ENCODE measurements around the gene KCNG4.
"Not testable (repeated sequence)": the region's sequence is repeated elsewhere in the genome, so short reads cannot be mapped to it uniquely, and the experiment has no call there.

Gene KCNG4

GRCh38 chr16:84216144-84216543 is 23.7 kb downstream of the KCNG4 start:
- H3K27me3 ChIP-seq (ENCODE audit: control insufficient read depth, insufficient read depth, low read length); H3K4me3 ChIP-seq (ENCODE audit: low read length); H3K9me3 ChIP-seq (ENCODE audit: control insufficient read depth, low read depth, low read length); H3K4me1 ChIP-seq (ENCODE audit: control insufficient read depth, low read depth, low read length); H3K36me3 ChIP-seq (ENCODE audit: control insufficient read depth, low read depth, low read length); H3K9ac ChIP-seq (ENCODE audit: low read length); H3K27ac ChIP-seq (ENCODE audit: low read length): not testable (repeated sequence)

GRCh38 chr16:84215531-84215930 is 24.3 kb downstream of the KCNG4 start:
- no peak overlapping the region for H3K9ac ChIP-seq (ENCODE audit: low read length)
- H3K4me3 ChIP-seq (ENCODE audit: low read length), result no peak overlapping the region
- H3K9me3 ChIP-seq (ENCODE audit: control insufficient read depth, low read depth, low read length), result no peaks in the 10 kb centered on the region
- peaks cover 4% of the 10 kb centered on the region for H3K4me1 ChIP-seq (ENCODE audit: control insufficient read depth, low read depth, low read length)
- H3K27ac ChIP-seq (ENCODE audit: low read length), result no peak overlapping the region
- no peaks in the 10 kb centered on the region for H3K27me3 ChIP-seq (ENCODE audit: control insufficient read depth, insufficient read depth, low read length)
- H3K36me3 ChIP-seq (ENCODE audit: control insufficient read depth, low read depth, low read length), result no peaks in the 10 kb centered on the region

GRCh38 chr16:84214451-84215066 is 25.3 kb downstream of the KCNG4 start:
- Histone ChIP-seq H3K4me3 (ENCODE audit: low read length) (no peak overlapping the region), H3K4me1 (ENCODE audit: control insufficient read depth, low read depth, low read length) (peaks cover 4% of the 10 kb centered on the region), H3K27ac (ENCODE audit: low read length) (no peak overlapping the region), H3K36me3 (ENCODE audit: control insufficient read depth, low read depth, low read length) (no peaks in the 10 kb centered on the region), H3K9ac (ENCODE audit: low read length) (no peak overlapping the region), H3K27me3 (ENCODE audit: control insufficient read depth, insufficient read depth, low read length) (no peaks in the 10 kb centered on the region), H3K9me3 (ENCODE audit: control insufficient read depth, low read depth, low read length) (no peaks in the 10 kb centered on the region)

- no peak overlapping the region for H3K27ac ChIP-seq (ENCODE audit: low read length)
- no peaks in the 10 kb centered on the region for H3K36me3 ChIP-seq (ENCODE audit: control insufficient read depth, low read depth, low read length)
- no peaks in the 10 kb centered on the region for H3K27me3 ChIP-seq (ENCODE audit: control insufficient read depth, insufficient read depth, low read length)
- H3K9ac ChIP-seq (ENCODE audit: low read length), result no peak overlapping the region
- no peaks in the 10 kb centered on the region for H3K4me1 ChIP-seq (ENCODE audit: control insufficient read depth, low read depth, low read length)
- H3K4me3 ChIP-seq (ENCODE audit: low read length), result no peak overlapping the region
- H3K9me3 ChIP-seq (ENCODE audit: control insufficient read depth, low read depth, low read length), result no peaks in the 10 kb centered on the region
Observed at GRCh38 chr16:84212631-84213030, 27.2 kb downstream of the KCNG4 start.

GRCh38 chr16:84212154-84212553 is 27.7 kb downstream of the KCNG4 start:
- H3K9me3 ChIP-seq (ENCODE audit: control insufficient read depth, low read depth, low read length), result no peaks in the 10 kb centered on the region
- no peak overlapping the region for H3K27ac ChIP-seq (ENCODE audit: low read length)
- no peak overlapping the region for H3K9ac ChIP-seq (ENCODE audit: low read length)
- H3K4me1 ChIP-seq (ENCODE audit: control insufficient read depth, low read depth, low read length), result no peaks in the 10 kb centered on the region
- H3K27me3 ChIP-seq (ENCODE audit: control insufficient read depth, insufficient read depth, low read length), result no peaks in the 10 kb centered on the region
- no peaks in the 10 kb centered on the region for H3K36me3 ChIP-seq (ENCODE audit: control insufficient read depth, low read depth, low read length)
- no peak overlapping the region for H3K4me3 ChIP-seq (ENCODE audit: low read length)

- Histone ChIP-seq H3K36me3 (ENCODE audit: control insufficient read depth, low read depth, low read length) (no peaks in the 10 kb centered on the region), H3K27ac (ENCODE audit: low read length) (no peak overlapping the region), H3K4me1 (ENCODE audit: control insufficient read depth, low read depth, low read length) (no peaks in the 10 kb centered on the region), H3K9me3 (ENCODE audit: control insufficient read depth, low read depth, low read length) (no peaks in the 10 kb centered on the region), H3K9ac (ENCODE audit: low read length) (no peak overlapping the region), H3K4me3 (ENCODE audit: low read length) (no peak overlapping the region), H3K27me3 (ENCODE audit: control insufficient read depth, insufficient read depth, low read length) (no peaks in the 10 kb centered on the region)
Observed at GRCh38 chr16:84209989-84210388, 29.8 kb downstream of the KCNG4 start.

GRCh38 chr16:84207879-84208278 is 31.9 kb downstream of the KCNG4 start:
- no peaks in the 10 kb centered on the region for H3K9me3 ChIP-seq (ENCODE audit: control insufficient read depth, low read depth, low read length)
- no peak overlapping the region for H3K4me3 ChIP-seq (ENCODE audit: low read length)
- no peaks in the 10 kb centered on the region for H3K27me3 ChIP-seq (ENCODE audit: control insufficient read depth, insufficient read depth, low read length)
- H3K27ac ChIP-seq (ENCODE audit: low read length), result no peak overlapping the region
- H3K4me1 ChIP-seq (ENCODE audit: control insufficient read depth, low read depth, low read length), result no peaks in the 10 kb centered on the region
- H3K9ac ChIP-seq (ENCODE audit: low read length), result no peak overlapping the region
- no peaks in the 10 kb centered on the region for H3K36me3 ChIP-seq (ENCODE audit: control insufficient read depth, low read depth, low read length)

GRCh38 chr16:84207251-84207650 is 32.6 kb downstream of the KCNG4 start:
- H3K4me3 ChIP-seq (ENCODE audit: low read length), result no peak overlapping the region
- H3K9ac ChIP-seq (ENCODE audit: low read length), result no peak overlapping the region

GRCh38 chr16:84205976-84206691 is 33.7 kb downstream of the KCNG4 start:
- H3K9ac ChIP-seq (ENCODE audit: low read length), result no peak overlapping the region
- no peaks in the 10 kb centered on the region for H3K36me3 ChIP-seq (ENCODE audit: control insufficient read depth, low read depth, low read length)
- H3K9me3 ChIP-seq (ENCODE audit: control insufficient read depth, low read depth, low read length), result no peaks in the 10 kb centered on the region
- H3K27me3 ChIP-seq (ENCODE audit: control insufficient read depth, insufficient read depth, low read length), result no peaks in the 10 kb centered on the region
- no peak overlapping the region for H3K27ac ChIP-seq (ENCODE audit: low read length)
- no peaks in the 10 kb centered on the region for H3K4me1 ChIP-seq (ENCODE audit: control insufficient read depth, low read depth, low read length)
- H3K4me3 ChIP-seq (ENCODE audit: low read length), result no peak overlapping the region

More at GRCh38 chr16:84207251-84207650, 32.6 kb downstream of the KCNG4 start:
- no peaks in the 10 kb centered on the region for H3K36me3 ChIP-seq (ENCODE audit: control insufficient read depth, low read depth, low read length)
- no peaks in the 10 kb centered on the region for H3K9me3 ChIP-seq (ENCODE audit: control insufficient read depth, low read depth, low read length)
- no peaks in the 10 kb centered on the region for H3K27me3 ChIP-seq (ENCODE audit: control insufficient read depth, insufficient read depth, low read length)
- H3K27ac ChIP-seq (ENCODE audit: low read length), result no peak overlapping the region
- no peaks in the 10 kb centered on the region for H3K4me1 ChIP-seq (ENCODE audit: control insufficient read depth, low read depth, low read length)

GRCh38 chr16:84205123-84205522 is 34.7 kb downstream of the KCNG4 start:
- H3K36me3 ChIP-seq (ENCODE audit: control insufficient read depth, low read depth, low read length); H3K27me3 ChIP-seq (ENCODE audit: control insufficient read depth, insufficient read depth, low read length); H3K4me1 ChIP-seq (ENCODE audit: control insufficient read depth, low read depth, low read length); H3K27ac ChIP-seq (ENCODE audit: low read length); H3K9ac ChIP-seq (ENCODE audit: low read length); H3K4me3 ChIP-seq (ENCODE audit: low read length); H3K9me3 ChIP-seq (ENCODE audit: control insufficient read depth, low read depth, low read length): not testable (repeated sequence)

- not testable (repeated sequence) for H3K9me3 ChIP-seq (ENCODE audit: control insufficient read depth, low read depth, low read length); H3K4me3 ChIP-seq (ENCODE audit: low read length); H3K27ac ChIP-seq (ENCODE audit: low read length); H3K36me3 ChIP-seq (ENCODE audit: control insufficient read depth, low read depth, low read length); H3K4me1 ChIP-seq (ENCODE audit: control insufficient read depth, low read depth, low read length); H3K9ac ChIP-seq (ENCODE audit: low read length); H3K27me3 ChIP-seq (ENCODE audit: control insufficient read depth, insufficient read depth, low read length)
Observed at GRCh38 chr16:84204551-84204950, 35.3 kb downstream of the KCNG4 start.

- no peak overlapping the region for H3K27ac ChIP-seq (ENCODE audit: low read length)
- H3K9me3 ChIP-seq (ENCODE audit: control insufficient read depth, low read depth, low read length), result no peaks in the 10 kb centered on the region
- H3K4me3 ChIP-seq (ENCODE audit: low read length), result no peak overlapping the region
- no peaks in the 10 kb centered on the region for H3K36me3 ChIP-seq (ENCODE audit: control insufficient read depth, low read depth, low read length)
- no peaks in the 10 kb centered on the region for H3K27me3 ChIP-seq (ENCODE audit: control insufficient read depth, insufficient read depth, low read length)
- peaks cover 5% of the 10 kb centered on the region for H3K4me1 ChIP-seq (ENCODE audit: control insufficient read depth, low read depth, low read length)
- no peak overlapping the region for H3K9ac ChIP-seq (ENCODE audit: low read length)
Observed at GRCh38 chr16:84199861-84200260, 40.0 kb downstream of the KCNG4 start.

All from iPS-18a (cell line).